Activated CD8-positive, alpha-beta memory T cell treated with anti-CD3 and anti-CD28 coated beads, Interleukin-2, amount 50 U/mL, for 24 hours (primary cell): ENCODE measurements around the gene TBXAS1.

Experiments
- DNase-seq: peaks from one replicate; pipeline ENCODE4 v3.0.0-alpha.2; 2020; ENCODE audit errors: extremely low read depth

The TBXAS1 gene

GRCh38 chr7:140000666-140001268 is 171.7 kb downstream of the TBXAS1 start:
- no peak for DNase-seq

- no peak for DNase-seq
These were observed 174.9 kb downstream of the TBXAS1 start for GRCh38 chr7:140003913-140004382.

GRCh38 chr7:140004672-140005071 is 175.6 kb downstream of the TBXAS1 start:
- no peak for DNase-seq

- no peak for DNase-seq
These were observed 176.3 kb downstream of the TBXAS1 start for GRCh38 chr7:140005341-140005740.

GRCh38 chr7:140005754-140006503 is 176.9 kb downstream of the TBXAS1 start:
- no peak for DNase-seq

- DNase-seq, result no peak
These were observed 177.5 kb downstream of the TBXAS1 start for GRCh38 chr7:140006600-140006999.

GRCh38 chr7:140007051-140007690 is 178.1 kb downstream of the TBXAS1 start:
- no peak for DNase-seq

GRCh38 chr7:140008755-140009610 is 179.9 kb downstream of the TBXAS1 start:
- no peak for DNase-seq

GRCh38 chr7:140009735-140010134 is 180.7 kb downstream of the TBXAS1 start:
- DNase-seq, result no peak

GRCh38 chr7:140010194-140010895 is 181.3 kb downstream of the TBXAS1 start:
- DNase-seq, result no peak

- no peak for DNase-seq
These were observed 184.6 kb downstream of the TBXAS1 start for GRCh38 chr7:140013676-140014075.

GRCh38 chr7:140014123-140014522 is 185.1 kb downstream of the TBXAS1 start:
- DNase-seq, result no peak

- no peak for DNase-seq
These were observed 186.5 kb downstream of the TBXAS1 start for GRCh38 chr7:140015471-140015970.

- DNase-seq, result no peak
These were observed 187.5 kb downstream of the TBXAS1 start for GRCh38 chr7:140016540-140016939.

- DNase-seq, result no peak
These were observed 188.0 kb downstream of the TBXAS1 start for GRCh38 chr7:140017034-140017433.

- no peak for DNase-seq
These were observed 188.5 kb downstream of the TBXAS1 start for GRCh38 chr7:140017543-140017942.

- no peak for DNase-seq
These were observed 189.3 kb downstream of the TBXAS1 start for GRCh38 chr7:140018125-140019043.

- no peak for DNase-seq
These were observed 190.1 kb downstream of the TBXAS1 start for GRCh38 chr7:140019172-140019571.

GRCh38 chr7:140019606-140020005 is 190.5 kb downstream of the TBXAS1 start:
- DNase-seq, result no peak

GRCh38 chr7:140021603-140022002 is 192.5 kb downstream of the TBXAS1 start:
- DNase-seq, result no peak
